Endothelial cell of umbilical vein (primary cell): Measurements from ENCODE around the gene NTRK2. TPM values are rescaled to one million over a fixed set of nuclear protein-coding genes. Genes with fewer than 3 reads are reported as not detected.

Experiments
- BruUV-seq: library from RNA; stranded (reverse); fragments of 400-500 nt; replicated peaks from 2 replicates; lab custom pipeline; 2021; lab: Mats Ljungman, UMichigan
- CTCF ChIA-PET: fragments of 300-600, 350-600 bp; sonication (Branson Sonifier 250); formaldehyde crosslinking; loops from one replicate; lab custom pipeline; 2021; ENCODE audit warnings: antibody characterized with exemption, inconsistent platforms; lab: Charles Lee
- POLR2A ChIA-PET: fragments of 300-600, 350-600 bp; sonication (Branson Sonifier 250); formaldehyde crosslinking; loops from one replicate; lab custom pipeline; 2021; ENCODE audit warnings: antibody characterized with exemption, inconsistent platforms; lab: Charles Lee
- DNase-seq: peaks from one replicate; pipeline ENCODE4 v3.0.0-alpha.2; 2011; ENCODE audit warnings: low read depth, low spot score
- FAIRE-seq: peaks from 2 replicates; lab custom pipeline; 2011; peaks lifted over from hg19 to GRCh38; lab: Jason Lieb, UNC
- H2AFZ ChIP-seq: 2 replicates; pipeline ENCODE4 v1.6.0; 2012; ENCODE audit warnings: low read depth, low read length, control low read depth, inconsistent platforms
- H3K27ac ChIP-seq: 2 replicates; pipeline ENCODE4 v1.5.1; 2011; ENCODE audit warnings: low read depth, mild to moderate bottlenecking, control low read depth, low read length, moderate library complexity; ENCODE audit not compliant: insufficient read depth
- H3K27me3 ChIP-seq, 2 experiments: 2 replicates each; pipeline versions ENCODE4 v1.6.0 to v1.6.1; 2011; ENCODE audit warnings: low read length in 2 of 2, mixed read lengths in 1 of 2; ENCODE audit not compliant: control insufficient read depth in 2 of 2, insufficient read depth in 2 of 2
- H3K36me3 ChIP-seq, 2 experiments: 2 replicates in 1 of 2; 3 replicates in 1 of 2; pipeline ENCODE4 v1.5.1; 2011; ENCODE audit warnings: low read length in 2 of 2, mild to moderate bottlenecking in 1 of 2, moderate library complexity in 1 of 2; ENCODE audit not compliant: control insufficient read depth in 2 of 2, insufficient read depth in 2 of 2; ENCODE audit errors: extremely low read depth in 1 of 2
- H3K4me1 ChIP-seq: 3 replicates; pipeline ENCODE4 v1.5.1; 2011; ENCODE audit warnings: mild to moderate bottlenecking, low read length; ENCODE audit not compliant: control insufficient read depth, insufficient read depth; ENCODE audit errors: extremely low read depth
- H3K4me2 ChIP-seq: 2 replicates; pipeline ENCODE4 v1.6.1; 2011; ENCODE audit warnings: low read length, control low read depth, mixed read lengths; ENCODE audit not compliant: insufficient read depth
- H3K4me3 ChIP-seq, 3 experiments: fragments of 200-600 bp in 1 of 3; sonication (generic), shearing (Covaris generic) in 1 of 3; replicated peaks in 1 of 3; 2 replicates each; pipeline ENCODE4 v1.5.1; 2011 to 2016; ENCODE audit warnings: control low read depth in 3 of 3, low read length in 3 of 3, mild to moderate bottlenecking in 2 of 3, inconsistent platforms in 1 of 3, low read depth in 1 of 3, moderate library complexity in 1 of 3; ENCODE audit not compliant: insufficient read depth in 1 of 3
- H3K79me2 ChIP-seq: 2 replicates; pipeline ENCODE4 v1.6.0; 2012; ENCODE audit warnings: low read length, inconsistent platforms; ENCODE audit not compliant: control insufficient read depth, insufficient read depth
- H3K9ac ChIP-seq: replicated peaks from 2 replicates; pipeline ENCODE3; 2011; ENCODE audit warnings: low read length, control low read depth; ENCODE audit not compliant: insufficient read depth; ENCODE audit errors: extremely low read depth
- H3K9me1 ChIP-seq: replicated peaks from 3 replicates; pipeline ENCODE4 v1.6.0; 2011; ENCODE audit warnings: mild to moderate bottlenecking, low read length; ENCODE audit not compliant: control insufficient read depth, insufficient read depth; ENCODE audit errors: extremely low read depth
- H3K9me3 ChIP-seq: replicated peaks from 2 replicates; pipeline ENCODE4 v1.5.1; 2012; ENCODE audit warnings: low read length, inconsistent platforms; ENCODE audit not compliant: control insufficient read depth, insufficient read depth
- H4K20me1 ChIP-seq: replicated peaks from 2 replicates; pipeline ENCODE3; 2011; ENCODE audit warnings: mild to moderate bottlenecking, low read length; ENCODE audit not compliant: control insufficient read depth, insufficient read depth; ENCODE audit errors: extremely low read depth
- FOS ChIP-seq: IDR thresholded peaks from 2 replicates; pipeline ENCODE4 v1.6.1; 2011; ENCODE audit warnings: mild to moderate bottlenecking, low read length, moderate library complexity, borderline replicate concordance; ENCODE audit not compliant: insufficient read depth
- GATA2 ChIP-seq: IDR thresholded peaks from 2 replicates; pipeline ENCODE4 v1.7.0; 2011; ENCODE audit warnings: low read depth, mild to moderate bottlenecking, moderate library complexity, mixed read lengths, low read length; ENCODE audit not compliant: insufficient read length, insufficient read depth
- JUN ChIP-seq: IDR thresholded peaks from 2 replicates; pipeline ENCODE4 v1.6.1; 2011; ENCODE audit warnings: borderline replicate concordance, low read depth; ENCODE audit not compliant: insufficient read length, insufficient read depth
- POLR2A ChIP-seq: IDR thresholded peaks from 2 replicates; pipeline ENCODE4 v1.6.1; 2012; ENCODE audit warnings: low read depth, mild to moderate bottlenecking, control low read depth, low read length
- POLR2AphosphoS5 ChIP-seq: IDR thresholded peaks from 2 replicates; pipeline ENCODE4 v1.6.1; 2012; ENCODE audit warnings: low read depth, mild to moderate bottlenecking, control low read depth, low read length, moderate library complexity; ENCODE audit not compliant: insufficient read depth
- dilution Hi-C: fragments of 300-500 bp; cut with MboI; formaldehyde crosslinking; loops from one replicate; pipeline ENCODE4 v1.15.0; 2019; ENCODE audit warnings: low sequenced_read_pairs; ENCODE audit not compliant: extremely low pct_ligation_motif_present
- intact Hi-C: fragments of 100-400 bp; cut with micrococcal nuclease; formaldehyde crosslinking; loops from one replicate; pipeline ENCODE4 v1.10.0; 2022
- polyA plus RNA-seq, 4 experiments: library from polyadenylated mRNA; depleted of rRNA in 3 of 4; stranded (reverse) in 3 of 4; unstranded in 1 of 4; fragments of >200 nt; gene quantifications; 2 replicates each; pipeline versions ENCODE4 v1.2.1 to v1.2.3, GENCODE V29; 2011 to 2012; ENCODE audit warnings: missing spikeins in 1 of 4
- total RNA-seq: library from RNA; stranded (reverse); gene quantifications from 2 replicates; pipeline ENCODE4 v1.2.3, GENCODE V29; 2021
- TF ChIP-seq, protein P1 (sequence below), 2 donors: IDR thresholded peaks; 1 replicate in 1 of 2; 2 replicates in 1 of 2; pipeline ENCODE4 v1.5.1; 2011; ENCODE audit warnings: low read length in 2 of 2, mild to moderate bottlenecking in 2 of 2, moderate library complexity in 2 of 2, control low read depth in 1 of 2, inconsistent platforms in 1 of 2, low read depth in 1 of 2; ENCODE audit not compliant: insufficient read depth in 1 of 2; ENCODE audit errors: extremely low read depth in 1 of 2
- TF ChIP-seq, protein P2 (sequence below): IDR thresholded peaks from 2 replicates; pipeline ENCODE4 v1.6.1; 2011; ENCODE audit not compliant: insufficient read depth, insufficient read length

Gene NTRK2
- total and polyA plus RNA-seq, 2 donors (not counting 3 experiments of a cell fraction or from before 2014, with no cell fraction given), result 0.01 to 0.13 TPM

- Histone ChIP-seq H3K9ac (no peak overlapping the region), H3K9me1 (no peaks in the 10 kb centered on the region), H3K9me3 (no peaks in the 10 kb centered on the region), H3K27ac (no peak overlapping the region), H4K20me1 (no peaks in the 10 kb centered on the region), H3K27me3 (no peaks in the 10 kb centered on the region), H3K4me2 (no peak overlapping the region), H2AFZ (no peak overlapping the region), H3K4me3 (no peak overlapping the region), H3K79me2 (no peaks in the 10 kb centered on the region), H3K36me3 (no peaks in the 10 kb centered on the region), H3K4me1 (no peaks in the 10 kb centered on the region)
- no TSS peak for BruUV-seq
- intact Hi-C loops, result no loop called here
- CTCF ChIA-PET, result no interaction called here
- TF ChIP-seq POLR2AphosphoS5, result no peak
- no peak for TF ChIP-seq JUN
- TF ChIP-seq, protein P1, sequence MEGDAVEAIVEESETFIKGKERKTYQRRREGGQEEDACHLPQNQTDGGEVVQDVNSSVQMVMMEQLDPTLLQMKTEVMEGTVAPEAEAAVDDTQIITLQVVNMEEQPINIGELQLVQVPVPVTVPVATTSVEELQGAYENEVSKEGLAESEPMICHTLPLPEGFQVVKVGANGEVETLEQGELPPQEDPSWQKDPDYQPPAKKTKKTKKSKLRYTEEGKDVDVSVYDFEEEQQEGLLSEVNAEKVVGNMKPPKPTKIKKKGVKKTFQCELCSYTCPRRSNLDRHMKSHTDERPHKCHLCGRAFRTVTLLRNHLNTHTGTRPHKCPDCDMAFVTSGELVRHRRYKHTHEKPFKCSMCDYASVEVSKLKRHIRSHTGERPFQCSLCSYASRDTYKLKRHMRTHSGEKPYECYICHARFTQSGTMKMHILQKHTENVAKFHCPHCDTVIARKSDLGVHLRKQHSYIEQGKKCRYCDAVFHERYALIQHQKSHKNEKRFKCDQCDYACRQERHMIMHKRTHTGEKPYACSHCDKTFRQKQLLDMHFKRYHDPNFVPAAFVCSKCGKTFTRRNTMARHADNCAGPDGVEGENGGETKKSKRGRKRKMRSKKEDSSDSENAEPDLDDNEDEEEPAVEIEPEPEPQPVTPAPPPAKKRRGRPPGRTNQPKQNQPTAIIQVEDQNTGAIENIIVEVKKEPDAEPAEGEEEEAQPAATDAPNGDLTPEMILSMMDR (IDR thresholded peaks at IDR 0.05; ENCODE audit: extremely low read depth in 1 of 2, insufficient read depth in 1 of 2, low read depth in 1 of 2, low read length in 2 of 2), result no peak
- no peak for TF ChIP-seq POLR2A
- TF ChIP-seq FOS, result no peak
- TF ChIP-seq, protein P2, sequence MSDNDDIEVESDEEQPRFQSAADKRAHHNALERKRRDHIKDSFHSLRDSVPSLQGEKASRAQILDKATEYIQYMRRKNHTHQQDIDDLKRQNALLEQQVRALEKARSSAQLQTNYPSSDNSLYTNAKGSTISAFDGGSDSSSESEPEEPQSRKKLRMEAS, result no peak
- no peak for TF ChIP-seq GATA2
- POLR2A ChIA-PET, result no interaction called here
- DNase-seq (no peak), FAIRE-seq (no peak)
- dilution Hi-C loops, result no loop called here
These were observed 332.4 kb downstream of the NTRK2 start for GRCh38 chr9:85001925-85002324.
